Osteoblast (primary cell): ENCODE data around the gene ADAM8. TPM values are rescaled to one million over a fixed set of nuclear protein-coding genes. Genes with fewer than 3 reads are reported as not detected.

ENCODE experiments used
- DNase-seq: peaks from one replicate; pipeline ENCODE4 v3.0.0; 2011; ENCODE audit warnings: low spot score, mixed read lengths; ENCODE audit not compliant: insufficient read length; ENCODE audit errors: missing footprints
- H2AFZ ChIP-seq: 2 replicates; pipeline ENCODE4 v1.6.0; 2011; ENCODE audit warnings: mild to moderate bottlenecking, low read length
- H3K27ac ChIP-seq: 2 replicates; pipeline ENCODE4 v1.5.1; 2011; ENCODE audit warnings: mild to moderate bottlenecking, low read depth, low read length, moderate library complexity
- H3K27me3 ChIP-seq: 2 replicates; pipeline ENCODE4 v1.6.0; 2012; ENCODE audit warnings: mild to moderate bottlenecking, control low read depth, inconsistent platforms, low read length, moderate library complexity; ENCODE audit not compliant: insufficient read depth
- H3K36me3 ChIP-seq: 2 replicates; pipeline ENCODE4 v1.5.1; 2011; ENCODE audit warnings: mild to moderate bottlenecking, low read length, control low read depth, moderate library complexity; ENCODE audit not compliant: insufficient read depth
- H3K4me1 ChIP-seq: 2 replicates; pipeline ENCODE4 v1.5.1; 2011; ENCODE audit warnings: mild to moderate bottlenecking, low read length, control low read depth, moderate library complexity; ENCODE audit not compliant: insufficient read depth
- H3K4me2 ChIP-seq: 2 replicates; pipeline ENCODE4 v1.6.0; 2011; ENCODE audit warnings: mild to moderate bottlenecking, low read length; ENCODE audit not compliant: insufficient read depth
- H3K4me3 ChIP-seq: fragments of 200-600 bp; sonication (generic); 3 replicates; pipeline ENCODE4 v1.5.1; 2012; ENCODE audit warnings: mild to moderate bottlenecking, low read length, inconsistent platforms; ENCODE audit not compliant: insufficient read depth
- H3K79me2 ChIP-seq: 2 replicates; pipeline ENCODE4 v1.6.0; 2012; ENCODE audit warnings: mild to moderate bottlenecking, low read length, control low read depth, inconsistent platforms; ENCODE audit not compliant: insufficient read depth
- H3K9me3 ChIP-seq: 2 replicates; pipeline ENCODE4 v1.5.1; 2011; ENCODE audit warnings: low read depth, low read length, control low read depth
- H4K20me1 ChIP-seq: 2 replicates; pipeline ENCODE4 v1.6.0; 2012; ENCODE audit warnings: mild to moderate bottlenecking, low read length, control low read depth; ENCODE audit not compliant: insufficient read depth
- CTCF ChIP-seq: IDR thresholded peaks from 2 replicates; pipeline ENCODE4 v1.5.1; 2011; ENCODE audit warnings: mild to moderate bottlenecking, low read depth, low read length, moderate library complexity; ENCODE audit errors: extremely low read depth
- total RNA-seq: library from RNA; depleted of rRNA; stranded (reverse); fragments of >200 nt; gene quantifications from 2 replicates; pipeline ENCODE4 v1.2.3, GENCODE V29; 2012

ADAM8 gene
- total RNA-seq, 1 donor = 2.2 TPM

GRCh38 chr10:133298466-133298865, 21.8 kb upstream of the ADAM8 start:
- DNase-seq = no peak
- Histone ChIP-seq H4K20me1 (peaks cover 22% of the 10 kb centered on the region), H3K27me3 (no peaks in the 10 kb centered on the region), H3K27ac (no peak overlapping the region), H3K4me2 (no peak overlapping the region), H3K4me1 (peaks cover 6% of the 10 kb centered on the region), H2AFZ (no peak overlapping the region), H3K9me3 (no peaks in the 10 kb centered on the region), H3K4me3 (no peak overlapping the region), H3K79me2 (peaks cover 17% of the 10 kb centered on the region), H3K36me3 (peaks cover 58% of the 10 kb centered on the region)
- no peak for TF ChIP-seq CTCF

GRCh38 chr10:133297504-133297903, 20.8 kb upstream of the ADAM8 start:
- DNase-seq = no peak
- Histone ChIP-seq H3K9me3 (no peaks in the 10 kb centered on the region), H3K27ac (no peak overlapping the region), H3K79me2 (peaks cover 7% of the 10 kb centered on the region), H3K4me1 (peaks cover 16% of the 10 kb centered on the region), H2AFZ (no peak overlapping the region), H3K36me3 (peaks cover 63% of the 10 kb centered on the region), H3K4me2 (no peak overlapping the region), H4K20me1 (peaks cover 16% of the 10 kb centered on the region), H3K27me3 (no peaks in the 10 kb centered on the region), H3K4me3 (no peak overlapping the region)
- TF ChIP-seq CTCF = no peak

- no peaks in the 10 kb centered on the region for H3K27me3 ChIP-seq
- H4K20me1 ChIP-seq = peaks cover 9% of the 10 kb centered on the region
- no peak for DNase-seq
- H2AFZ ChIP-seq = no peak overlapping the region
- H3K79me2 ChIP-seq = no peaks in the 10 kb centered on the region
- peaks cover 18% of the 10 kb centered on the region for H3K4me1 ChIP-seq
- peaks cover 63% of the 10 kb centered on the region for H3K36me3 ChIP-seq
- H3K4me3 ChIP-seq = no peak overlapping the region
- H3K9me3 ChIP-seq = no peaks in the 10 kb centered on the region
- H3K27ac ChIP-seq = no peak overlapping the region
- no peak overlapping the region for H3K4me2 ChIP-seq
- no peak for TF ChIP-seq CTCF
These were observed 19.0 kb upstream of the ADAM8 start for GRCh38 chr10:133295426-133296320.

- Histone ChIP-seq H4K20me1 (peaks cover 6% of the 10 kb centered on the region), H3K4me2 (no peak overlapping the region), H3K4me1 (peaks cover 18% of the 10 kb centered on the region), H3K9me3 (no peaks in the 10 kb centered on the region), H3K27me3 (no peaks in the 10 kb centered on the region), H3K79me2 (no peaks in the 10 kb centered on the region), H3K4me3 (no peak overlapping the region), H2AFZ (no peak overlapping the region), H3K36me3 (peaks cover 58% of the 10 kb centered on the region), H3K27ac (no peak overlapping the region)
- TF ChIP-seq CTCF = no peak
- no peak for DNase-seq
These were observed 17.5 kb upstream of the ADAM8 start for GRCh38 chr10:133294189-133294588.
